Stimulated activated CD4-positive, alpha-beta T cell treated with anti-CD3 and anti-CD28 coated beads, Interleukin-12 subunit alpha, Interleukin-12 subunit beta, amount 100 ng/mL, for 24 hours (primary cell): ENCODE results near the gene ARHGAP29.

Experiments used
- DNase-seq, 2 experiments: peaks; one replicate each; pipeline ENCODE4 v3.0.0-alpha.2; 2020; ENCODE audit warnings: low read depth in 2 of 2

Gene ARHGAP29

DNA sequence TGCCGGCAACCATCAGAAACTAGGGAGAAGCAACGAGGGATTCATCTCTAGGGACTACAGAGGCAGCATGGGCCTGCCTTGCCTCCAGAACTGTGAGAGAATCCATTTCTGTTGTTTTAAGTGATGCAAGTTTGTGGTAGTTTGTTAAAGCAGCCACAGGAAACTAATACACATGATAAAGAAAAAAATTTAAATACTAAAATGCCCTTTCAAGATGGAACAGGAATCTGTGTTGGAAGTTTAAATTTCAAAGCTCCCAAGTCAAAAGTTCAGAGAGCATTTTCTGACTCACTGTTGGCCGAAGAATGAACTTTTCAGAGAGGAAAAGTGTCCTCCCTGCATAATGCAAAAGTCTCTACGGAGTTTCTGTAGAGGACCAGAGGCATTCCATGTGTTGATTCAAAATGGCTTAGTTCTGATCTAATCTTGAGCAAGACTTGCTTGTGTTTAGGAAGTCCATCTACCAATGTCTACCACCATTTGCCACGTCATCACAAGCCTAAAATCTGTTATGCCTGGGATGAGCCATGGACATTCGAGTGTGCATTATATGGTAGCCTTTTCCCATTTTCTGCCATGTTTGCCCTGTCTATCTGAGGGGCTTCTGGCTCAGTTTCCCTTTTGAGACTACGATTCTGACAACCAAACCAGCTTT is 22.4 kb upstream of the ARHGAP29 start:
- DNase-seq: no peak

DNA sequence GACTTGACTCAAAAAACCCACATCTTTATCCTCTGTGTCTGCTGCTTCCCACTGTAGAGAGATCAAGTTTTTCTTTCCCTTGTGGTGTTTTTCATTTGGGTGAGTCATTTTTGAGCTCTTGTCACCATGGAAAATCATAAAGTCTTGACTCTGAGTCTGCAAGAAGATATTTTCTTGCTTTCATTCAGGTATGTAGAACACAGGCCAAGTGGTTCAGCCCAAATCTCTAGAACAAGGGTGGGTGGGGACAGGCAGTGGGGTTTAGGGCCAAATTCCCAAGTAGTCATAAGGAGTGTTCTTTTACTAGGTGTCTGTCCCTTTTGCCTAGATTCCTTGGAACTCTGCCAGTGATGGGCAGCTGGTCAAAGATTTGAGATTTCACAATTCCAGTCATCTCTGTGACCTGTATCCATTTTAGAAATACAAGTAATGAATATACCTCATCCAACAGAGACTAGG is 21.5 kb upstream of the ARHGAP29 start:
- DNase-seq: no peak

DNA sequence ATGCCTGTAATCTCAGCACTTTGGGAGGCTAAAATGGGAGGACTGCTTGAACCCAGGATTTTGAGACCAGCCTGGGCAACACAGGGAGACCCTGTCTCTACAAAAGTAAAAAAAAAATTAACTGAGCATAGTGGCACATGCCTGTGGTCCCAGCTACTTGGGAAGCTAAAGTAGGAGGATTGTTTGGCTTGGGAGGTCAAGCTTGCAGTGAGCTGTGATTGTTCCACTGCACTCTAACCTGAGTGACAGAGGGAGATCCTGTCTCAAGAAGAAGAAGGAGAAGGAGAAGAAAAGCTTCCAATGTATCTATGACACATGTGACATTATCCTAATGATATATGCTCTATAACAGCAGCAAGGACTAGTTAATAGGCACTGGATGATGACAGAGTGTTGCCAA is 20.1 kb upstream of the ARHGAP29 start:
- DNase-seq: no peak

DNA sequence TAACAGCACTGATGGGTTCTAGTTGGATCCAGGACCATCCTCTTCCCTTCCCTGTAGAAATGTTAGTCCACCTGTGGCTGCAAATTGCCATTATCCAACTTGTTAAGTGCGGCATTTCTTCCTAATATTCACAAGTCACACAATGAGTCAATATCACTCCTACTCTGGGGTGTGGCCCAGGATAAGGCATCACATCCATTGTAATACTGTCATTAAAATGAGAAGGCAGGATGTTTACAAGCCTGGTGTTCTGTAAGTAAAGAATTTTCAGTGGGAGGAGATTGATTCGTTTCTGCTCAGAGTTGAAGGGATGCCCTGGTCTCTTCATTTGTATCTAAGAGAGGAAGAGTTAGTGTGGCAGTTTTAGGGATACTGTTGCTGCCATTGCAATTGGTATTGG is 18.1 kb upstream of the ARHGAP29 start:
- no peak for DNase-seq

DNA sequence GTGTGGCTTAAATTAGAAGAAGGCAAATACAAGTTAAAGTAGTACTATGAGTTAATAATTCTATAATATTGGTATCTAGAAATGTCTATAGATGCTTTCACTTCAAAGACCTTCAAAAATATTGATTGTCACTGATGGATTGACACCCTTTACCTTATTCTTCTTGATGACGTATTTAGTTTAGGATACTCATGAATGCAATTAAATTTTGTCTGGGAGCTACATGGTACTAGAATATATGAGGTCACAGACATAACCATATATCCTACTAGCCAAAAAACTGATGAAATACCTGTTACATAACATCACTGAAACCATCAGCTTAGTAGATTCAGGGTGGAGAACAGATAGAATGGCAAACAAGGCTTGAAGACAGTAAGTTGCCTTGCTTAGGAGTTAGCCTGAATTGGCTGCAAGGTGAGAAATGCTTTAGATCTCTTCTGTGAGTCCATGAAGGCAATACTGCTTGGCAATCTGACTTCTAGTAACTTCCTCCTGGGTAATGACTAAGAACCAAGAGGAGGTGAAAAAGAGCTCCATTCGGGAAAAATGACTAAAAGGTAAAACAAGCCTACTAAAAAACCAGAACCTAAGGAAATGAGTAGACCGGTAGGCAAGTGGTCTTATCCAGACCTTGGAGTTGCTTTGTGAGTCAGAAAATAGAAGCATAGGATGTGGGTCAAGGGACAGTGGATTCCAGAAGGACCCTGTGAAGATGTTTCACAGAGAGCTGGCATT is 16.9 kb upstream of the ARHGAP29 start:
- DNase-seq: no peak

DNA sequence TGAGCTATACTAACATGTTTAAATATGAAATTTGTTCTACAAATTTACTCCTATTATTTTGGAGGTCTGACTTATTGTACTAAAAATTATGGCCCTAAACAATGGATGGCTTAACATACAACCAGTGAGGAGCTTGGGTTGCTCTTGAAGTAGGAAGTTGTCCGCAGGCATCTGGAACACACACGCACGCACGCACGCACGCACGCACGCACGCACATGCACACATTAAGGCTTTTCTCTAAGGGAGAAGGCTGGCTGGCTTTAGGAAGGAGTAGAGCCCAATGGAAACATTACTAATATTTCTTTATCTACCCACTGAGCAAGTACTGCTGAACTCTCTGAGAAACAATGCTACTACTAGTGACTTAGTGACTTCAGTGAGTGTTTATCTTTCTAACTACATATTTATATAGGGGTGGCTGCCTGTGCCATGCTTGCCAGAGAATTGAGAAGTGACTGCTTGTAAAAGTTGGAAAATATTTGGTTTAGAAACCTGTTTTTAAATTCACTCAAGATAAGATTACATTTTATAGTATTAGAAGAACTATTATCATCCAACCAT is 16.2 kb upstream of the ARHGAP29 start:
- no peak for DNase-seq

DNA sequence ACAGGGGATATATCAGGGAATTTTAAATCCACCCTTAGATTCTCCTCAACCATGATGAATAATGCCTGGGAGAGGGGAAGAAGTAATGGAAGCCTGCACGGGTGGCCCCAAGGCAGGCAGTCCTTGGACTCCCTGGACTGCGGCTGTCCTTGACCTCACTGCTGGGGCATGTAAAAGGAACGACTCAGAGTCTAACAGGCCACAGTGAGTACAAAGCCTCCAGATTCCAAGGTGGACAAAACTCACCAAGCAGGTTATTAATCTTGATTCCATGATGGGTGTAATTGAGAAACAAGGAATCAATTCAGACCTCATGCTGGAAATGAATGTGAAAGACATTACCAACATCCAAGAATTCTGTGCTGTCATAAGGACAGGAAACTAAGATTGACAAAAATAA is 13.0 kb upstream of the ARHGAP29 start:
- no peak for DNase-seq

DNA sequence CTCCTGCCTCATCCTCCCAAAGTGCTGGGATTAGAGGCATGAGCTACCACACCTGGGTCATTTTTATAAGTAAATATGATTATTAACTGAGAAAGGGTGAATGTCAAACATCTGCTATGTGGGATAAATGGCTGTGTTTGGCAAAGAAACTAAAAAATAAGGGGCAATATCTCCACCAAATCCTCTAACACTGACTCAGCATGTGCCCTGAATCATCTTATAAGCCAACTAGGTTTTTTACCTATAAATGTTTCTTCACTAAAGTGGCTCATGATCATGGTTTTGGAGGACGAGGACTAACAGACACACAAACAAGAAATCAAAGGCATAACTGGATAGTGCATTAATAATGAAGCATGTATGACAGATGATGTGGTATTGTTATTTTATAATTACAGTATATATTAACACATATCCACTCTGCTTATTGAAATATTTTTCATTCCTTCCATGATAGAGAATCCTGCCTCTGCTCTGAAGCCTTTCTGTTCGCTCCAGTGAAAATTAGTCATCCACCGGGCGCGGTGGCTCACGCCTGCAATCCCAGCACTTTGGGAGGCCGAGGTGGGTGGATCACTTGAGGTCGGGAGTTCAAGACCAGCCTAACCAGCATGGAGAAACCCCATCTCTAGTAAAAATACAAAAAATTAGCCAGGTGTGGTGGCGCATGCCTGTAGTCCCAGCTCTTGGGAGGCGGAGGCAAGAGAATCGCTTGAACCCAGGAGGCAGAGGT is 11.7 kb upstream of the ARHGAP29 start:
- no peak for DNase-seq

DNA sequence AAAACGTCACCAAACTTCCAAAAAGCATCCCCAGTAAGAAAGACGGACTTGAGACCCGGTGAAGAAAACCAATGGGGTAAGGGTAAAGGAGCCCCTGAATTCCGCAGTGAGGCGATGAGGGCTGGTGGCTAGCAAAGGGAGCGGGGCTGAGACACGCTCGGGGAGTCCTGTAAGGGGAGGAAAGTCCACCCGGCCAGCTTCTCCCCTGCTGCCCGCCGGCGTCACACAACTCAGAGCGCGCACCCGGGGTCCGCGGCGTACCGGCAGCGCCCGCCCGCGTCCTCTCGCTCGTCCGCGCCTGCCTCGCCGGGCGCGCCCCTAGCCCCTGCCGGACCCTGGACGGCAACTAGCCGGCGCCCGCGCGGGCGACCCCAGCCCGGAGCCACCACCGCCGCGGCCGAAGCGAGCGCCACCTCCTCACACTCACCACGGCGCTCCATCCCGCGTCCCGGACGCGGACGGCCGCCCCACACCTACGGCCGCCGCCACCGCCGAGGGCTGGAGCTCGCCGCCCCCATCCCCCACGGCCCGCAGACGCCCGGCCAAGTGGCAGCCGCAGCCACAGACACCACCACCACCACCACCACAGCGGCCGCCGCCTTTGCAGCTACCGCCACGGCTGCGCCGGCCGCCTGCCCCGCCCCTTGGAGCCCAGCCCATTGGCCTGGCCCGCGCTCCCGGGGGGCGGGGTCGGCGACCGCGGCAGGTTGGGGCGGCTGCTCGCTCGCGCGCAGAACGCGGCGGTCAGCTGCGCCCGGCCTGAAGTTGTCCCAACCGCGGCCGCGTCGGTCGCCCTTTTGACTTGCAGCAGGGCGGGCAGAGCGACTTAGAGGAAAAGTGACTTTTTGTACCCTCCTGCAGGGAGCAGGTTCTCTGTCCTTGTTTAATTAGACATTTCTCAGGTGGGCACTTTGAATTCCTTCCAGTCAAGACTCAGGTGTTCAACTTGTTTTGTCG is 10.0 kb upstream of the ARHGAP29 start:
- peak in 1 of 2 experiments; percentile 36 for DNase-seq

DNA sequence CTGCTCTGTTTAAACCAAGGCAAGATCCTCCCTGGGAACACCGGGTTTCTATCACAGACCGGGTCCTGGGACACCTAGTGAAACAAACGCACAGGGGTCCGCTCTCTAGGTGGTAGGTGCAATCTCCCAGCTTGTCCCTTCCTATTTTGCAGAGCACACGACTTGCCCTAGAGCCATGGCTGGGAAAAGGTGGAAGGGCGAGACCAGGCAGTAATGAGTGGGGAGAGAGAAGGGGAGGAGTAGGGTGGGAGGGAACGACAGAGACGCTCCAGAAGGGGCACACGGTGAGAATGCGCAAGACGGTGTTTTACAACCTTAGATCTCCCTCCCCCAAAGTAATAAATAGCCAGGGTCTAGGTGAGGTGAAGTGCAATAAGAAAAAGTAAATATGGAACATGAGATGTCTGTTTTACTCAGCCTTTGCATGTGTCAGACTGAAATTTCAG is 9.3 kb upstream of the ARHGAP29 start:
- DNase-seq: no peak

DNA sequence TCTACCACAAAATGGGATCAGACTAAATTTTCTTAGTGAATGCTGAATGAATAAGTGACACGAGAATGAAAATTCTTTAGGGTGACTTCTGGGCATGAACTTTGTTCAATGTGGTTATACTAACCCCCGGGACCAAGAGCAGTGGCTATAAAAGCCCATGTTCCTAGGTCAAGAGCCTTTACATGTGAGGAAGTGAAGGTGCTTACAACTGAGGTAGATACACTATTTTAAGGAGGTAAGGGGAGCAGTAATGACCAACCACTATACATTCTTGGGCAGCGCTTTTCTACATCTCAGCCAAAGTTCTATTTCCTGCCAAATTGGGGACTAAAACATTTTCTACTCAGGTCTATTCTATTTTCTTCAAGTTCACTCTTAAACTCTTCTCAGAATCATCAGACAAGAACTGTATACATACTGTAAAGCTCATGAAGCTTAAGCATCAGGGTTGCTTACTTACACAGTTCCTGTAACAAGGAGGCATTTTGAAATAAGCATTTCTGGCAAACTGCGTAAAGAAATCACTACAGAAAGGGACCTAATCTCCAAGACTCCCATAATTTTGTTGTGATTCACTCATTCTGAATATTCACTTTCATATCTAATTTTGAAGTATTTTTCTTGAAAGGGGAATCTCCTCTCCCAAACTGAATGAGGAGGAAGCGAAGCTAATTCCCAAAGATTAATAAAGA is 8.5 kb upstream of the ARHGAP29 start:
- no peak for DNase-seq

DNA sequence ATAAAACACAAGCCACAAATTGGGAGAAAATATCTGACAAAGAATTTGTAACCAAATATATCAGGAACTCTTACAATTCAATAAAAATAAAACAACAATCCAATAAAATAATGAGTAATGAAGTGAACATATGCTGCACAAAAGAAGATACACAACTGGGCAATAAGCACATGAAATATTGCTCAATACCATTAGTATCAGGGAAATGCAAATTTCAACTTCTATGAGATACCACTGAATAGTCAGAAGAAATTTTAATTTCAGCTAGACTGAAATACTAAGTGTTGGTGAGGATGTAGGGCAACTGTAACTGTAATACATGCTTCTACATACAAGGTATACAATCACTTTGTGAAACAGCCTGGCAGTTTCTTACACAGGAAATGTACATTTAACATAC is 7.4 kb upstream of the ARHGAP29 start:
- DNase-seq: no peak

DNA sequence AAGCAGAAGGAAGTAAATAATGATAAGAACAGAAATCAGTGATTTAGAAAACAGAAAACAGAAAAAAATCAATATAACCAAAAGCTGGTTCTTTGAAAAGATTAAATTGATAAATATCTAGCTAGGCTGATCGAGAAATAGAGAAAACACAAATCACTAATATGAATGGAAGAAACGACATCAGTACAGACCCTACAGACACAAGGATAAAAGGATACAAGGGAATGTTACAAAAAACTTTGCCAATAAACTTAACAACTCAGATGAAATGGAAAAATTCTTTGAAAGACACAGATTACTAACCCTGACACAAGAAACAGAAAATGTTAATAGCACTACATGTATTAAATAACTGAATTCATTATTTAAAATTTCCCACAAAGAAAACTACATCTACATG is 6.3 kb upstream of the ARHGAP29 start:
- DNase-seq: no peak

DNA sequence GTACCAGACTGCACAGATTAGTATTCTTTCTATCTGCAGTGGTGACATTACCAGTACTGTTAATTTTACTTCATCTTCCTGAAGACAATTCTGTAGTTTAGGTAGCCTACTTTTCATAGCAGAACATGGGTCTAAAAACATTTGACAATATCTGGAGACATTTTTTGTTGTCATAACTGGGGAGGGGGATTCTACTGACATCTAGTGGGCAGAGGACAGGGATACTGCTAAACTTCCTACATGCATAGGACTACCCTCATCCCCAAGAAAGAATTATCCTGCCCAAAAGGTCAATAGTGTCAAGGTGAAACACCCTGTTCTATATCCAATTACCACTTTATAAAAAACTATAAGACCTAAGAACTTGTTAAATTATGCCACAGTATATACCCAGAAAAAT is 3.4 kb upstream of the ARHGAP29 start:
- DNase-seq: no peak

DNA sequence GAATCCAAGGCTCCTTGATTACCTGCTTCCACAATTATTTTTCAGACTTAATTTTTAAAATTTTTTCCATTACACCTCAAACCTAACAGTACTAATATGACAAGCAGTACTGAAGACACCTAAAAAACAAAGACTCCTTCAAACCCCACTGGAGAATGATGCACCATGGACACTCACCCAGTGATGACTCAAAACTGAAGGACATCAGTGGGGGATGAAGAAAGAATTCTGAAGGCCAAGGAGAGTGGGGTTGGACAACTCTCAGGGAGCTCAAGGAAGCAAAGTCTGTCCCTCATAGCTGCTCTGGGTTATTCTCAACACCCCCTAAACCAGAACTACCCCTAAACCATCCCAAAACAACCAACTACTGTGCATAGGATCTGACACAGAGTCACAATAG is 2.4 kb upstream of the ARHGAP29 start:
- no peak for DNase-seq

DNA sequence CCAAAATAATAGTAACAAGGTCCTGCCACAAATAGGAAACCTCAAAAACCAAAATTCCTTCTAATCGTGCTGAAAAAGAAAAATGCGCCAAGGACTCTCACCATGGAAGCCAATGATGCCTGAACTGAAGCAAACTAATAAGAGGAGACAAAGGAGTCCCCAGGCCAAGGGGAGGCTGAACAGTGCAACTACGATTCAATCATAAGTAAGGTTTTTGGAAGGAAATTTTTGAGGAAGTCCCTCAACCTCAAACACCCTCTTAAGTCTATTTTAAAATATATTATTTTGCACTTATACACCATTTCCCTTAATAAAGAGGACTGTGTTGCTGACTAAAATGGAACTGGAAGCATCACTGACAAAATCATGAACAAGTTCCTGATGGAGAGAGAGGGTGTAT is 1.7 kb upstream of the ARHGAP29 start:
- DNase-seq: no peak

DNA sequence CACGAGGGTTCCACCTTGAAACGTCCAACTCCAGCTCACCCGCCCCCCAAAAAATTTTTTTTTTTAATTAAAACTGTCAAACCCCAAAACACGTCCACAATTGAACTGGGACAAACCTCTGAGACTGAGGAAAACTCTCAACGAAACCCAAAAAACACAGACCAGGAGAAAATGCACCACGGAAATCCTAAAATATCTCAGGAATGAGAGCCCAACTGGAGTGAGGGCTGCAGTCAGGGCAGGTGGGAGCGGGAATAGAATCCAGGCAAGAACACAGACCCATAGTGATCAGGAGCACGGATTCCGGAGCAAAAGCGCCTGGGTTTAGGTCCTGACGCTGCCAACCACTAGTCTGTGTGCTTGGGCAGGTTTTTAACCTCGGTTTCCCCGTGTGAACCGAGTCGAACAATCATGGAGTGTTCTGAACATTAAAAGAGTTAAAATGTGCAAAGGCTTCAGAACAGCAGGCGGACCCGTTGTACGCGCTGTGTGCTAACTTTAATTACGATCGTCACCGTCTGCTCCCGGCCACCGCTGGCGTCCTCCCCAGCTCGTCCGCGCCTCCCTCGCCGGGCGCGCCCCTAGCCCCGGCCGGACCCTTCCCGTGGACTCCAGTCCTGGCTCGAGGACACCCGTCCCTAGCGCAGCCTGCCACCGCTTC is 624 bp downstream of the ARHGAP29 start:
- no peak for DNase-seq

DNA sequence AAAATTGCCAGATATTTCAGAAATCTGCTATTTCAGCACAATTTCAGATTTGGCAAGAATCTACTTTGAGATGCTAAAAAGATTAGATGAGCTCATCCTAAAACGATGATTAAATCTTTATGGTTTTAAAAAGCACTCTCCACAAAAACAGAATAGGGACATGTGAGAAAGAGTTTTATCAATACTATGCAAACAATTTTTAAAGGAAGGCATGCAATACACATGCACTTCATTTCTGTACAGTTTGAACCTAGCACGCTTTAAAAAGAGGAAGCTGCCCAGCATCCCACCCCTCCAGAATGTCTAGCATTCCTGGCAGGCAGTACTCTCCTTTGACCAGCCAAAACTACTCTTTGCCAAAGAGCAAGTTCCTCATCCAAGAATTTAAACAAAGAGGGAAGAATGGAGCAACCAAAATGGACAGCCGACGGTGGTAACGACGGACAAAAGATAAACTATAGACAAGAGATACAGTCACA is 1.3 kb downstream of the ARHGAP29 start:
- no peak for DNase-seq

DNA sequence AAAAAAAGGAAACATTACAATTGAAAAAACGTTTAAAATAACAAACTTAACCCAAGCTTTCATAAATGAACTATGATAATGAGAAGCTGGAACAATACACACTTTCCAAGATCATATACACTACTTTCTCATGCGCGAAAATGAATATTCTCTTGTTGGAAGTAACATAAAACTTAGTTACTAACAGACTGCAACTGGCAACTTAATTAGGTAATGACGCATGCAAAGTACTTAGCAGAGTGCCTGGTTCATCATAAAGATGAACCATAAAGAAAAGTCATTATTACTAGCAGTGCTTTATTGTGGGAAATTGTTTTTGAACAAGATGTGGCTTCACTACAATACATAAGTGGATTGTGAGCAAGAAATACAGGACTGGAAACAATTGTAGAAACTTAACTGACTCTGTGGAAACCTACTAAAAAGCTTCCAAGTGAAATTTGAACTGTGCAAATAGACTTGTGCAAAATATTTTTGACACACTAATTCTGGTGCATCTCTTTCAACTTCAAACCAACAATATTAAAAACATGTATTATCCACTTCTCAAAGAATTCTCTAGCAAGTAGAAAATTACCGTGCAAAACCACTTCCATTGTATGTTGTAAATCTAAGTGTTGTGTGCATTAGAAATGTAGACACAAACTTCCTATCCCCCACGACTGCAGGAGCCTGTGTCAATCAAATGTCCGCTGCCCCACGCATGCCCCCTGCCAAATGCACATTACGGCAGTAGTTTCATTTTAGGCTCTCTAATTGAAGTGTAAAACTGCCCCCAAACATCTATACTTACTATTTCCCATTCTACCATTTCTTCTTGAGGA is 2.0 kb downstream of the ARHGAP29 start:
- no peak for DNase-seq
